SK-N-SH treated with all-trans-retinoic acid at 6 μM for 48 hours (cell line): ENCODE results near the gene ABI2.

Experiments used
- ATAC-seq: fragments of 200-7000 bp; cut with Tn5 transposase; 3 replicates; pipeline ENCODE4 v1.9.1; 2020; ENCODE audit warnings: mild to moderate bottlenecking, moderate library complexity
- ARNTL ChIP-seq: fragments of 450-650 bp; formaldehyde crosslinking; IDR thresholded peaks from 2 replicates; pipeline ENCODE4 v1.5.0; 2020; ENCODE audit warnings: low read depth, mild to moderate bottlenecking, moderate library complexity, borderline replicate concordance
- BACH2 ChIP-seq: fragments of 250-450 bp; sonication (Bioruptor Pico); IDR thresholded peaks from 2 replicates; pipeline ENCODE4 v1.9.0; 2021; ENCODE audit warnings: mild to moderate bottlenecking, borderline replicate concordance
- CSDC2 ChIP-seq: fragments of 250-450 bp; sonication (Bioruptor Pico); IDR thresholded peaks from 2 replicates; pipeline ENCODE4 v1.5.0; 2020; ENCODE audit warnings: mild to moderate bottlenecking, moderate library complexity
- ESRRG ChIP-seq: fragments of 250-450 bp; sonication (Bioruptor Pico); IDR thresholded peaks from 2 replicates; pipeline ENCODE4 v1.6.1; 2021; ENCODE audit warnings: mild to moderate bottlenecking
- GLIS3 ChIP-seq: fragments of 250-450 bp; sonication (Bioruptor Pico); IDR thresholded peaks from 2 replicates; pipeline ENCODE4 v1.5.0; 2020; ENCODE audit warnings: mild to moderate bottlenecking, moderate library complexity
- ISL1 ChIP-seq: fragments of 250-450 bp; sonication (Bioruptor Pico); IDR thresholded peaks from 2 replicates; pipeline ENCODE4 v2.1.2; 2022; ENCODE audit warnings: mild to moderate bottlenecking, moderate library complexity
- OSR1 ChIP-seq: fragments of 250-450 bp; sonication (Bioruptor Pico); IDR thresholded peaks from 2 replicates; pipeline ENCODE4 v1.8.0; 2022; ENCODE audit warnings: moderate library complexity, mild to moderate bottlenecking, inconsistent platforms
- PATZ1 ChIP-seq: fragments of 250-450 bp; sonication (Bioruptor Pico); IDR thresholded peaks from 2 replicates; pipeline ENCODE4 v1.8.0; 2020; ENCODE audit warnings: mild to moderate bottlenecking, moderate library complexity, borderline replicate concordance
- PPARA ChIP-seq: fragments of 250-450 bp; sonication (Bioruptor Pico); IDR thresholded peaks from 2 replicates; pipeline ENCODE4 v1.5.0; 2020; ENCODE audit warnings: mild to moderate bottlenecking, borderline replicate concordance
- RARB ChIP-seq: fragments of 250-450 bp; sonication (Bioruptor Pico); IDR thresholded peaks from 2 replicates; pipeline ENCODE4 v1.8.0; 2021; ENCODE audit warnings: mild to moderate bottlenecking, moderate library complexity
- SNAI2 ChIP-seq: fragments of 250-450 bp; sonication (Bioruptor Pico); IDR thresholded peaks from 2 replicates; pipeline ENCODE4 v1.5.0; 2020; ENCODE audit warnings: mild to moderate bottlenecking, moderate library complexity
- TCF4 ChIP-seq: fragments of 250-450 bp; sonication (Bioruptor Pico); IDR thresholded peaks from 2 replicates; pipeline ENCODE4 v1.8.0; 2021; ENCODE audit warnings: mild to moderate bottlenecking, moderate library complexity, borderline replicate concordance
- TOX ChIP-seq: fragments of 250-450 bp; sonication (Bioruptor Pico); IDR thresholded peaks from 2 replicates; pipeline ENCODE4 v1.8.0; 2021; ENCODE audit warnings: mild to moderate bottlenecking, moderate library complexity, borderline replicate concordance
- TSHZ2 ChIP-seq: fragments of 250-450 bp; sonication (Bioruptor Pico); IDR thresholded peaks from 2 replicates; pipeline ENCODE4 v1.5.0; 2020; ENCODE audit warnings: mild to moderate bottlenecking, moderate library complexity
- ZC3H10 ChIP-seq: fragments of 250-450 bp; sonication (Bioruptor Pico); IDR thresholded peaks from 2 replicates; pipeline ENCODE4 v1.5.1; 2021; ENCODE audit warnings: mild to moderate bottlenecking, moderate library complexity
- ZFP3 ChIP-seq: fragments of 250-450 bp; sonication (Bioruptor Pico); IDR thresholded peaks from 2 replicates; pipeline ENCODE4 v1.5.0; 2020; ENCODE audit warnings: mild to moderate bottlenecking, moderate library complexity
- ZNF565 ChIP-seq: fragments of 450-650 bp; formaldehyde crosslinking; conservative IDR thresholded peaks from 2 replicates; pipeline ENCODE4 v1.5.0; 2020; ENCODE audit warnings: low read depth, mild to moderate bottlenecking, moderate library complexity
- ZNF70 ChIP-seq: fragments of 450-650 bp; formaldehyde crosslinking; IDR thresholded peaks from 2 replicates; pipeline ENCODE4 v1.5.0; 2020; ENCODE audit warnings: mild to moderate bottlenecking, moderate library complexity
- ZNF8 ChIP-seq: fragments of 450-650 bp; formaldehyde crosslinking; IDR thresholded peaks from 2 replicates; pipeline ENCODE4 v1.5.0; 2020; ENCODE audit warnings: mild to moderate bottlenecking, moderate library complexity
- TF ChIP-seq, protein P1 (sequence below): fragments of 250-450 bp; sonication (Bioruptor Pico); IDR thresholded peaks from 2 replicates; pipeline ENCODE4 v1.5.1; 2021; ENCODE audit warnings: mild to moderate bottlenecking, moderate library complexity
- TF ChIP-seq, protein P2 (sequence below): fragments of 250-450 bp; sonication (Bioruptor Pico); IDR thresholded peaks from 2 replicates; pipeline ENCODE4 v1.8.0; 2021; ENCODE audit warnings: low read depth, mild to moderate bottlenecking, moderate library complexity, borderline replicate concordance
- TF ChIP-seq, protein P3 (sequence below): fragments of 250-450 bp; sonication (Bioruptor Pico); IDR thresholded peaks from 2 replicates; pipeline ENCODE4 v1.5.1; 2020; ENCODE audit warnings: low read depth, mild to moderate bottlenecking, moderate library complexity

Gene ABI2

GRCh38 chr2:203446071-203446481, 117.9 kb downstream of the ABI2 start:
- ATAC-seq: peak; percentile 37
- TF ChIP-seq SNAI2 (CRISPR knock-in tag) (no peak), ZNF8 (no peak), ESRRG (CRISPR knock-in tag) (no peak), BACH2 (no peak)
- TF ChIP-seq, protein P1, sequence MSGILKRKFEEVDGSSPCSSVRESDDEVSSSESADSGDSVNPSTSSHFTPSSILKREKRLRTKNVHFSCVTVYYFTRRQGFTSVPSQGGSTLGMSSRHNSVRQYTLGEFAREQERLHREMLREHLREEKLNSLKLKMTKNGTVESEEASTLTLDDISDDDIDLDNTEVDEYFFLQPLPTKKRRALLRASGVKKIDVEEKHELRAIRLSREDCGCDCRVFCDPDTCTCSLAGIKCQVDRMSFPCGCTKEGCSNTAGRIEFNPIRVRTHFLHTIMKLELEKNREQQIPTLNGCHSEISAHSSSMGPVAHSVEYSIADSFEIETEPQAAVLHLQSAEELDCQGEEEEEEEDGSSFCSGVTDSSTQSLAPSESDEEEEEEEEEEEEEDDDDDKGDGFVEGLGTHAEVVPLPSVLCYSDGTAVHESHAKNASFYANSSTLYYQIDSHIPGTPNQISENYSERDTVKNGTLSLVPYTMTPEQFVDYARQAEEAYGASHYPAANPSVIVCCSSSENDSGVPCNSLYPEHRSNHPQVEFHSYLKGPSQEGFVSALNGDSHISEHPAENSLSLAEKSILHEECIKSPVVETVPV (CRISPR knock-in tag): no peak

DNA sequence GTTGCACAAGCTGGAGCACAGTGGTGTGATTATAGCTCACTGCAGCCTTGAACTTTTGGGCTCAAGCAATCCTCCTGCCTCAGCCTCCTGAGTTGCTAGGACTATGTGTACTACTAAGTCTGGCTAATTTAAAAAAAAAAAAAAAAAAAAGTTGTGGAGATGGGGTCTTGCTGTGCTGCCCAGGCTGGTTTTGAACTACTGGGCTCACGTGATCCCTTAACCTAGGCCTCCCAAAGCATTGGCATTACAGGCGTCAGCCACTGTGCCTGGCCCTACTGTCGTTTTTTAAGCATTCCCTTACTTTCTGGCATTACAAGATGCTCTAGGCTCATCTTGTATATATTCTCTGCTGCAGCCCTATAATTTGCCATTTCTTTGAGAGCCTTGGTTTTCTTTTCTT, 118.6 kb downstream of the ABI2 start:
- ATAC-seq: no peak
- no peak for TF ChIP-seq ISL1 (CRISPR knock-in tag)
- TF ChIP-seq, protein P2, sequence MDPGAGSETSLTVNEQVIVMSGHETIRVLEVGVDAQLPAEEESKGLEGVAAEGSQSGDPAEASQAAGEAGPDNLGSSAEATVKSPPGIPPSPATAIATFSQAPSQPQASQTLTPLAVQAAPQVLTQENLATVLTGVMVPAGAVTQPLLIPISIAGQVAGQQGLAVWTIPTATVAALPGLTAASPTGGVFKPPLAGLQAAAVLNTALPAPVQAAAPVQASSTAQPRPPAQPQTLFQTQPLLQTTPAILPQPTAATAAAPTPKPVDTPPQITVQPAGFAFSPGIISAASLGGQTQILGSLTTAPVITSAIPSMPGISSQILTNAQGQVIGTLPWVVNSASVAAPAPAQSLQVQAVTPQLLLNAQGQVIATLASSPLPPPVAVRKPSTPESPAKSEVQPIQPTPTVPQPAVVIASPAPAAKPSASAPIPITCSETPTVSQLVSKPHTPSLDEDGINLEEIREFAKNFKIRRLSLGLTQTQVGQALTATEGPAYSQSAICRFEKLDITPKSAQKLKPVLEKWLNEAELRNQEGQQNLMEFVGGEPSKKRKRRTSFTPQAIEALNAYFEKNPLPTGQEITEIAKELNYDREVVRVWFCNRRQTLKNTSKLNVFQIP: no peak
- TF ChIP-seq, protein P1 (CRISPR knock-in tag): no peak
- no peak for TF ChIP-seq ZNF70 (CRISPR knock-in tag)
- no peak for TF ChIP-seq SNAI2 (CRISPR knock-in tag)
- TF ChIP-seq GLIS3 (CRISPR knock-in tag): no peak
- no peak for TF ChIP-seq ARNTL (CRISPR knock-in tag)
- TF ChIP-seq BACH2: no peak
- no peak for TF ChIP-seq ZNF8
- TF ChIP-seq OSR1 (CRISPR knock-in tag): no peak
- TF ChIP-seq ZC3H10 (CRISPR knock-in tag): no peak
- no peak for TF ChIP-seq RARB
- no peak for TF ChIP-seq TOX (CRISPR knock-in tag)
- TF ChIP-seq PATZ1 (CRISPR knock-in tag): no peak
- no peak for TF ChIP-seq PPARA (CRISPR knock-in tag)
- no peak for TF ChIP-seq TSHZ2 (CRISPR knock-in tag)
- no peak for TF ChIP-seq ZFP3
- no peak for TF ChIP-seq TCF4 (CRISPR knock-in tag)
- no peak for TF ChIP-seq CSDC2 (CRISPR knock-in tag)

DNA sequence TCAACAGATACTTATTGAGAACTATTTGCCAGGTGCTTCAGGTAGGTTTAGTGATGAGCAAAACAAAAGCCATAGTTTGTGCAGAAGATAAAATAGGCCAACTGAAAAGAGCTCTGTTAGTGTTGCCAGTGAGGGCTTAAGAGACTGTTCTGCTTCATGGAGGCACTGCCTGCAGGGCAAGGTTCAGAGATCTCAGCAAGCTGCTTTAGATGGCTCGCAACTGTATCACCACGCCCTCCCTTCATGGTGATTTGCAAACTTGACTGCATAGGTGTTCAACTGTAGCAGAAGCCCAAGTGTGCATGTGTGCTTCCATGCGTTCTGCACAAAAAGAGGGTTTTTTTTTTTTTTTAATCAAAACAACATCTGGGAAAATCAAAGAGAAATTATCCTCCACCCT, 122.4 kb downstream of the ABI2 start:
- TF ChIP-seq OSR1 (CRISPR knock-in tag) (no peak), ZNF70 (CRISPR knock-in tag) (no peak)
- TF ChIP-seq, all 23 proteins: peak for 0
- ATAC-seq: peak; percentile 10; the same call in 2 of the 3 replicates

DNA sequence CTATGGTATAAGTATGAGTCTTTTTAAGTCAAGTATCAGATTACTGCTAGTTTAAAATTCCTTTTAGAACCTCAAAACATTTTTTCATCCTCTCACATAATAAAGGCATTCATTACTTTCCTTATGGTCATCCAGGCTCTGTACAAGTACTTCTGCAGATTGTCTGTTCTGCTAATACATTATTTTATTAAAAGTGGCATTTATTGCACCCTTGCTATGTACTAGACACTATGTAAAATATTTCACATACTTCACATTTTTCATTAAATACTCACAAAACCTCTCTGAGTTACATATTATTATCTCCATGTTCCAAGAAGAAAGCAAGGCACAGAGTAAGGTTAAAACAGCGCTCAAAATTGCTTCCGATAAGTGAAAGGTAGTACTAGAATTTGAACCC, 122.8 kb downstream of the ABI2 start:
- ATAC-seq: peak; percentile 86
- TF ChIP-seq BACH2 (no peak), ISL1 (CRISPR knock-in tag) (peak; percentile 91), TSHZ2 (CRISPR knock-in tag) (no peak), ZC3H10 (CRISPR knock-in tag) (0 out of 2 replicates have a peak, but pooled peaks have one; percentile 15), TOX (CRISPR knock-in tag) (peak; percentile 59; the same call in 1 of the 2 replicates), ZNF565 (CRISPR knock-in tag) (no peak)
- TF ChIP-seq, protein P3, sequence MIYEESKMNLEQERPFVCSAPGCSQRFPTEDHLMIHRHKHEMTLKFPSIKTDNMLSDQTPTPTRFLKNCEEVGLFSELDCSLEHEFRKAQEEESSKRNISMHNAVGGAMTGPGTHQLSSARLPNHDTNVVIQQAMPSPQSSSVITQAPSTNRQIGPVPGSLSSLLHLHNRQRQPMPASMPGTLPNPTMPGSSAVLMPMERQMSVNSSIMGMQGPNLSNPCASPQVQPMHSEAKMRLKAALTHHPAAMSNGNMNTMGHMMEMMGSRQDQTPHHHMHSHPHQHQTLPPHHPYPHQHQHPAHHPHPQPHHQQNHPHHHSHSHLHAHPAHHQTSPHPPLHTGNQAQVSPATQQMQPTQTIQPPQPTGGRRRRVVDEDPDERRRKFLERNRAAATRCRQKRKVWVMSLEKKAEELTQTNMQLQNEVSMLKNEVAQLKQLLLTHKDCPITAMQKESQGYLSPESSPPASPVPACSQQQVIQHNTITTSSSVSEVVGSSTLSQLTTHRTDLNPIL (CRISPR knock-in tag): 0 out of 2 replicates have a peak, but pooled peaks have one; percentile 32
